ENCODE data around the gene NSMF.

NSMF gene

DNA sequence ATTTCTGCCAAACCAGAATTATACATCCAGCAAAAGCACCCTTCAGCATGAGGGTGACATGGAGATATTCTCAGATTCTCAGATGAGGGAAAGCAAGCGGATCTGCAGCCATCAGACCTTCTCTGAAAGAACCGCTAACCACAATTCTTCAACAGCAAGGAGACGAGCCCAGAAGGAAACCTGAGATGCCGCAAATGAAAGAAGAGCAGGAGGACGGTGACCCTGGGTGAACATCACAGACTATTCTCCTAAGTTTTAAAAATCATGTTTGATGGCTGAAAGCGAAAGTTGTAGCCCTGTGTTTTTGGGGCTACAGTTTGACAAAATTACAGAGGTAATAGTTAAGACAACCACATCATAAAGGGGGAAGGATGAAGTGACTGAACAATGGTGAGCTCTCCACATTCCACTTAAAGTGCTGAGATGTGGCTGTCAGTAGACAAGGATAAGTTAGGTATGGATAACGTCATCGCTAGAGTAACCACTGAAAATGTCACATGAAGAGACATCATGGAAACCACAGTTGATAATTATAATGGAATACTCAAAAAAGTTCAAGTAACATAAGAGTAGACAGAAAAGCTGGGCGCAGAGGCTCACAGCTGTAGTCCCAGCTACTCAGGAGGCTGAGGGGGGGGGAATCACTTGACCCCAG lies 31.5 kb upstream of the NSMF start:
- TF ChIP-seq, protein P1, sequence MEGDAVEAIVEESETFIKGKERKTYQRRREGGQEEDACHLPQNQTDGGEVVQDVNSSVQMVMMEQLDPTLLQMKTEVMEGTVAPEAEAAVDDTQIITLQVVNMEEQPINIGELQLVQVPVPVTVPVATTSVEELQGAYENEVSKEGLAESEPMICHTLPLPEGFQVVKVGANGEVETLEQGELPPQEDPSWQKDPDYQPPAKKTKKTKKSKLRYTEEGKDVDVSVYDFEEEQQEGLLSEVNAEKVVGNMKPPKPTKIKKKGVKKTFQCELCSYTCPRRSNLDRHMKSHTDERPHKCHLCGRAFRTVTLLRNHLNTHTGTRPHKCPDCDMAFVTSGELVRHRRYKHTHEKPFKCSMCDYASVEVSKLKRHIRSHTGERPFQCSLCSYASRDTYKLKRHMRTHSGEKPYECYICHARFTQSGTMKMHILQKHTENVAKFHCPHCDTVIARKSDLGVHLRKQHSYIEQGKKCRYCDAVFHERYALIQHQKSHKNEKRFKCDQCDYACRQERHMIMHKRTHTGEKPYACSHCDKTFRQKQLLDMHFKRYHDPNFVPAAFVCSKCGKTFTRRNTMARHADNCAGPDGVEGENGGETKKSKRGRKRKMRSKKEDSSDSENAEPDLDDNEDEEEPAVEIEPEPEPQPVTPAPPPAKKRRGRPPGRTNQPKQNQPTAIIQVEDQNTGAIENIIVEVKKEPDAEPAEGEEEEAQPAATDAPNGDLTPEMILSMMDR (IDR thresholded peaks at IDR 0.05; ENCODE audit: borderline replicate concordance, insufficient read depth, low read depth, low read length): no peak
- H3K4me3 ChIP-seq (ENCODE audit: low read depth, low read length): no peak overlapping the region

GRCh38 chr9:137488906-137489305 lies 29.8 kb upstream of the NSMF start:
- H3K4me3 ChIP-seq (ENCODE audit: low read depth, low read length): no peak overlapping the region
- TF ChIP-seq, protein P1 (IDR thresholded peaks at IDR 0.05; ENCODE audit: borderline replicate concordance, insufficient read depth, low read depth, low read length): no peak

DNA sequence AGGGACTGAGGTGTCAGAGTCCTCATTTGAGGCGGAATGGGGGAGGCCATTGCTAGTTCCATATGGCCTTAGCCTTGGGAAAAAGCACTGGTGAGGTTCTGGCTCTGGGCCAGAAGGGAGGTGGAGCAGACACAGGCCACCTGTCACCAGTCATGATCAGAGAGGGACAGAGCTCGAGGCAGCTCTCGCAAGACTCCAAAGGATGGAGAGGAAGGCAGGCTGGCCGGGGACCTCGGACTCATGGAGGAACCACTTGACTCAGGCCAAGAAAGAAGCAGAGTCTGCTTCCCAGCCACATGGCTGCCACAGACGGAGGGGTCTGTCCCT lies 29.2 kb upstream of the NSMF start:
- H3K4me3 ChIP-seq (ENCODE audit: low read depth, low read length): no peak overlapping the region
- TF ChIP-seq, protein P1 (IDR thresholded peaks at IDR 0.05; ENCODE audit: borderline replicate concordance, insufficient read depth, low read depth, low read length): no peak

DNA sequence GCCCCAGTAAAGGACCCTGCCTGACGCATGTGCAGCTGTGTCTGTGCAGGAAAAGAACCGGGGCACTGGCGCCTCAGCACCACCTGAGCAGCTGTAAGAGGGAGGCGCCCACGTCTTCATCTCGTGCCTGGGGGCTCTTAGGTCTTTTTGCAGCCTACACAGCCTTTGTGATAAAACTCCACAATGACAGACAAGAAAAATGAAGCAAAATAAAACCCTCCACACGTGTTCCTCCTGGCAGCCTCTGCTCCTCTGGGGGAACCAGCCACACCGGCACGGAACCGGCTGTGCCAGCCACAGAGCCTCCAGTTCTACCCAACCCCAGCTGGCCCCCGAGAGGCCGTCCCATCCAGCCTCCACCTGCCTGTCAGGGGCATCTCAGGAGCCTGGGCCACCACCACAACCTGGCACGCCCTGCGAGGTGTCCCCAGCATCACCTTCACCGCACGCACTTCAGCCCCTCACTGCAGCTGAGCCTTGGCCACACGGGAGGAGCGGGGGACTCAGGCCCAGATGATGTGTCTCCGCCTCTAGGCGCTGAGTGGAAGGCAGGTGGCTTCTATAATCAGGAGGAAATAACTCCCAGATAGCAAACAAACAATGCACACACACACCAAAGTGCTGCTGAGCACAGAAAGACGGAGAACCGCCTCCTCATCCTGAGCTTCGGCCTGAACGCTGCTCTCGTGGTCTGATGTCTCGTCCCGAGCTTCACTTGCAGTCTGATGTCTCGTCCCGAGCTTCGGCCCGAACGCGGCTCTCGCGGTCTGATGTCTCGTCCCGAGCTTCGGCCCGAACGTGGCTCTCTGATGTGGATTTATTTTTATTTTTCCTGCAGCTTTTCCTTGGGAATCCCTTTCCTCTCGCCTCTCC lies 28.6 kb upstream of the NSMF start:
- H3K4me3 ChIP-seq (ENCODE audit: low read depth, low read length): no peak overlapping the region
- TF ChIP-seq, protein P1 (IDR thresholded peaks at IDR 0.05; ENCODE audit: borderline replicate concordance, insufficient read depth, low read depth, low read length): no peak

GRCh38 chr9:137486545-137487453 lies 27.7 kb upstream of the NSMF start:
- TF ChIP-seq, protein P1 (IDR thresholded peaks at IDR 0.05; ENCODE audit: borderline replicate concordance, insufficient read depth, low read depth, low read length): no peak
- no peak overlapping the region for H3K4me3 ChIP-seq (ENCODE audit: low read depth, low read length)

GRCh38 chr9:137486141-137486490 lies 27.0 kb upstream of the NSMF start:
- no peak overlapping the region for H3K4me3 ChIP-seq (ENCODE audit: low read depth, low read length)
- TF ChIP-seq, protein P1 (IDR thresholded peaks at IDR 0.05; ENCODE audit: borderline replicate concordance, insufficient read depth, low read depth, low read length): no peak

All from GM12875 (cell line).